SK-N-SH (cell line): ENCODE results near the gene NR2C1. TPM values are rescaled to one million over a fixed set of nuclear protein-coding genes. Genes with fewer than 3 reads are reported as not detected.

ENCODE experiments used
- CTCF ChIA-PET: fragments of 300-600, 350-600 bp; formaldehyde crosslinking; extraction: SDS; loops from one replicate; lab custom pipeline; 2021; lab: Yijun Ruan, JAX
- POLR2A ChIA-PET: fragments of 350-600 bp; sonication (Branson Sonifier 250); formaldehyde crosslinking; extraction: SDS; loops from one replicate; lab custom pipeline; 2020; ENCODE audit warnings: antibody characterized with exemption, inconsistent platforms; lab: Yijun Ruan, JAX
- DNase-seq: peaks from one replicate; pipeline ENCODE4 v3.0.0; 2012
- H2AFZ ChIP-seq: fragments of 200-600 bp; sonication (generic); 2 replicates; pipeline ENCODE4 v1.8.1; 2016; ENCODE audit warnings: antibody characterized with exemption, mild to moderate bottlenecking, low read depth
- H3F3A ChIP-seq: fragments of 200-600 bp; sonication (generic); replicated peaks from 2 replicates; pipeline ENCODE3; 2016; ENCODE audit warnings: antibody characterized with exemption, mild to moderate bottlenecking; ENCODE audit not compliant: insufficient read depth
- H3K27ac ChIP-seq, 2 experiments: fragments of 200-500 bp in 1 of 2; fragments of 200-600 bp in 1 of 2; sonication (Bioruptor generic) in 1 of 2; sonication (generic), shearing (Covaris generic) in 1 of 2; 2 replicates each; pipeline versions ENCODE4 v1.5.1 to v1.6.1; 2014 to 2016; ENCODE audit warnings: low read depth in 2 of 2, inconsistent platforms in 1 of 2, low read length in 1 of 2, mild to moderate bottlenecking in 1 of 2, mixed read lengths in 1 of 2
- H3K27me3 ChIP-seq: fragments of 200-600 bp; sonication (generic), shearing (Covaris generic); 2 replicates; pipeline ENCODE4 v1.6.1; 2016; ENCODE audit warnings: mixed run types; ENCODE audit not compliant: insufficient read depth
- H3K36me3 ChIP-seq, 2 experiments: fragments of 200-500 bp in 1 of 2; fragments of 200-600 bp in 1 of 2; sonication (Bioruptor generic) in 1 of 2; sonication (generic) in 1 of 2; replicated peaks in 1 of 2; 2 replicates each; pipeline versions ENCODE3 to v1.5.1; 2014 to 2016; ENCODE audit warnings: low read length in 1 of 2, mild to moderate bottlenecking in 1 of 2; ENCODE audit not compliant: insufficient read depth in 2 of 2, control insufficient read depth in 1 of 2
- H3K4me1 ChIP-seq, 2 experiments: fragments of 200-500 bp in 1 of 2; fragments of 200-600 bp in 1 of 2; sonication (Bioruptor generic) in 1 of 2; sonication (generic), shearing (Covaris generic) in 1 of 2; 2 replicates each; pipeline versions ENCODE4 v1.5.1 to v1.6.1; 2014 to 2016; ENCODE audit warnings: low read depth in 1 of 2, low read length in 1 of 2, mixed run types in 1 of 2; ENCODE audit not compliant: insufficient read depth in 2 of 2, control insufficient read depth in 1 of 2
- H3K4me2 ChIP-seq: fragments of 200-600 bp; sonication (generic), shearing (Covaris generic); 2 replicates; pipeline ENCODE4 v1.6.1; 2017; ENCODE audit warnings: mixed run types
- H3K4me3 ChIP-seq, 2 experiments: fragments of 200-500 bp in 1 of 2; fragments of 200-600 bp in 1 of 2; sonication (Bioruptor generic) in 1 of 2; sonication (generic), shearing (Covaris generic) in 1 of 2; 2 replicates each; pipeline versions ENCODE4 v1.5.1 to v1.8.1; 2014 to 2016; ENCODE audit warnings: low read depth in 2 of 2, inconsistent platforms in 1 of 2, low read length in 1 of 2, mild to moderate bottlenecking in 1 of 2, mixed read lengths in 1 of 2, moderate library complexity in 1 of 2
- H3K79me2 ChIP-seq: fragments of 200-600 bp; sonication (generic); 2 replicates; pipeline ENCODE4 v1.8.1; 2017; ENCODE audit warnings: mild to moderate bottlenecking; ENCODE audit not compliant: insufficient read depth
- H3K9ac ChIP-seq: fragments of 200-600 bp; sonication (generic); 2 replicates; pipeline ENCODE4 v1.6.1; 2017; ENCODE audit warnings: mixed run types
- H3K9me2 ChIP-seq: fragments of 200-600 bp; sonication (generic); 2 replicates; pipeline ENCODE4 v1.6.1; 2017; ENCODE audit warnings: mixed run types
- H3K9me3 ChIP-seq: fragments of 200-600 bp; sonication (generic); 2 replicates; pipeline ENCODE4 v1.6.1; 2017; ENCODE audit warnings: mixed run types, mild to moderate bottlenecking, moderate library complexity
- H4K20me1 ChIP-seq: fragments of 200-600 bp; sonication (generic); 2 replicates; pipeline ENCODE4 v1.6.1; 2017; ENCODE audit warnings: mild to moderate bottlenecking, mixed run types; ENCODE audit not compliant: insufficient read depth
- CHD2 ChIP-seq: fragments of 150-350 bp; IDR thresholded peaks from 2 replicates; pipeline ENCODE4 v1.6.1; 2018; ENCODE audit warnings: low read length; ENCODE audit not compliant: partially characterized antibody
- EZH2phosphoT487 ChIP-seq: fragments of 200-600 bp; sonication (generic); IDR thresholded peaks from 2 replicates; pipeline ENCODE4 v1.6.1; 2017; ENCODE audit warnings: low read depth, mixed run types, mild to moderate bottlenecking, antibody characterized with exemption, moderate library complexity, borderline replicate concordance
- FOSL2 ChIP-seq: IDR thresholded peaks from 2 replicates; pipeline ENCODE4 v1.4.0; 2012; ENCODE audit warnings: low read depth, mild to moderate bottlenecking, moderate library complexity, borderline replicate concordance
- FOXJ3 ChIP-seq: sonication (generic); formaldehyde crosslinking; IDR thresholded peaks from 2 replicates; pipeline ENCODE4 v1.5.1; 2020; ENCODE audit warnings: mild to moderate bottlenecking, missing genetic modification reagents
- GABPA ChIP-seq: IDR thresholded peaks from 2 replicates; pipeline ENCODE4 v1.4.0; 2012; ENCODE audit warnings: low read depth, mild to moderate bottlenecking
- MEF2A ChIP-seq: IDR thresholded peaks from 2 replicates; pipeline ENCODE4 v1.4.0; 2012; ENCODE audit warnings: low read depth, borderline replicate concordance
- MXI1 ChIP-seq: IDR thresholded peaks from 2 replicates; pipeline ENCODE4 v1.6.1; 2012; ENCODE audit warnings: mild to moderate bottlenecking, low read depth, low read length, improper control_type of control experiment
- NFIC ChIP-seq: IDR thresholded peaks from 2 replicates; pipeline ENCODE4 v1.4.0; 2012; ENCODE audit warnings: borderline replicate concordance
- NRF1 ChIP-seq: IDR thresholded peaks from 2 replicates; pipeline ENCODE4 v1.6.1; 2012; ENCODE audit warnings: low read depth, mild to moderate bottlenecking, low read length
- RCOR1 ChIP-seq: fragments of 150-350 bp; IDR thresholded peaks from 2 replicates; pipeline ENCODE4 v1.6.1; 2017; ENCODE audit warnings: antibody characterized with exemption, low read length
- RFX5 ChIP-seq: IDR thresholded peaks from 2 replicates; pipeline ENCODE4 v1.6.1; 2012; ENCODE audit warnings: mild to moderate bottlenecking, improper control_type of control experiment, low read length
- TAF1 ChIP-seq: IDR thresholded peaks from 2 replicates; pipeline ENCODE4 v1.6.1; 2012; ENCODE audit warnings: low read depth, mild to moderate bottlenecking, low read length, moderate library complexity, borderline replicate concordance
- WGBS: methylation state at CpG from one replicate; pipeline ENCODE4 v1.1.6; 2017; ENCODE audit warnings: low lambda C conversion rate; 5-methylcytosine and 5-hydroxymethylcytosine counted together
- polyA plus RNA-seq, 3 experiments: library from polyadenylated mRNA; depleted of rRNA; stranded (reverse); fragments of >200 nt; gene quantifications; 2 replicates each; pipeline ENCODE4 v1.2.3, GENCODE V29; 2012
- TF ChIP-seq, protein P1 (sequence below): fragments of 150-350 bp; IDR thresholded peaks from 2 replicates; pipeline ENCODE4 v1.6.1; 2017; ENCODE audit warnings: antibody characterized with exemption, low read length, low read depth, borderline replicate concordance
- TF ChIP-seq, protein P2 (sequence below): IDR thresholded peaks from 2 replicates; pipeline ENCODE4 v1.4.0; 2012; ENCODE audit warnings: low read depth, borderline replicate concordance
- TF ChIP-seq, protein P3 (sequence below): IDR thresholded peaks from 2 replicates; pipeline ENCODE4 v1.6.1; 2012; ENCODE audit warnings: mild to moderate bottlenecking, low read depth, low read length, moderate library complexity
- TF ChIP-seq, protein P4 (sequence below): fragments of 200-600 bp; sonication (generic); IDR thresholded peaks from 2 replicates; pipeline ENCODE4 v1.6.1; 2017; ENCODE audit warnings: antibody characterized with exemption, mild to moderate bottlenecking, moderate library complexity

Gene NR2C1
- polyA plus RNA-seq, 1 of the 3 experiments (the other 2 are of a cell fraction): 15.9 TPM

DNA sequence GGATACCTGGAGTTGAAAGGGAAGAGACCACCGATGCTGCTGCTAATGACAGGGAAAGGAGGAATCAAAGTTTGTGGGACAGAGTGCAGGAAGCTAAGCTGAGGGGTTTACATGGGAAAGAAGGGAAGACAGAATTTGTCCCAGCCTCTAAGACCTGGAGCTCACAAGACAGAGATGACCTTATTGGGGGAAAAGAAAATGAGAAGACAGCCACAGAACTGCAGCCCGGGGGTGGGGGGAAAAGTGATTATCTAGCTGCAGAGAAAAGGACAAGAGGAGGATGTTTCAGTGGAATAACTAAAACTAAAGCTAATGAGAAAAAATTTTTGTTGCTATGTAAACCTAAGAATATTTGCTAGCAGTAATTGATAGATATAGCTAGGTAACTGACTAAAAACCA, 100.6 kb downstream of the NR2C1 start:
- ChIA-PET POLR2A (interaction anchor here (0.7 kb wide), 1 partner anchor 1845 kb away, joined by 3 read pairs; no protein-coding TSS in a partner anchor), CTCF (interaction anchor here (1.2 kb wide), 2 partner anchors 363 to 427 kb away, joined by 3 to 4 read pairs; no protein-coding TSS in a partner anchor)
- no peak overlapping the region for H3K27ac ChIP-seq
- peaks cover 0 to 7% of the 10 kb centered on the region in 2 experiments for H3K36me3 ChIP-seq
- H3F3A ChIP-seq: no peaks in the 10 kb centered on the region
- no peak for TF ChIP-seq TAF1
- TF ChIP-seq, protein P1, sequence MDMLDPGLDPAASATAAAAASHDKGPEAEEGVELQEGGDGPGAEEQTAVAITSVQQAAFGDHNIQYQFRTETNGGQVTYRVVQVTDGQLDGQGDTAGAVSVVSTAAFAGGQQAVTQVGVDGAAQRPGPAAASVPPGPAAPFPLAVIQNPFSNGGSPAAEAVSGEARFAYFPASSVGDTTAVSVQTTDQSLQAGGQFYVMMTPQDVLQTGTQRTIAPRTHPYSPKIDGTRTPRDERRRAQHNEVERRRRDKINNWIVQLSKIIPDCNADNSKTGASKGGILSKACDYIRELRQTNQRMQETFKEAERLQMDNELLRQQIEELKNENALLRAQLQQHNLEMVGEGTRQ: no peak
- no peak for TF ChIP-seq MXI1
- TF ChIP-seq CHD2: no peak
- TF ChIP-seq, protein P2, sequence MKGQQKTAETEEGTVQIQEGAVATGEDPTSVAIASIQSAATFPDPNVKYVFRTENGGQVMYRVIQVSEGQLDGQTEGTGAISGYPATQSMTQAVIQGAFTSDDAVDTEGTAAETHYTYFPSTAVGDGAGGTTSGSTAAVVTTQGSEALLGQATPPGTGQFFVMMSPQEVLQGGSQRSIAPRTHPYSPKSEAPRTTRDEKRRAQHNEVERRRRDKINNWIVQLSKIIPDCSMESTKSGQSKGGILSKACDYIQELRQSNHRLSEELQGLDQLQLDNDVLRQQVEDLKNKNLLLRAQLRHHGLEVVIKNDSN: no peak
- TF ChIP-seq, protein P3, sequence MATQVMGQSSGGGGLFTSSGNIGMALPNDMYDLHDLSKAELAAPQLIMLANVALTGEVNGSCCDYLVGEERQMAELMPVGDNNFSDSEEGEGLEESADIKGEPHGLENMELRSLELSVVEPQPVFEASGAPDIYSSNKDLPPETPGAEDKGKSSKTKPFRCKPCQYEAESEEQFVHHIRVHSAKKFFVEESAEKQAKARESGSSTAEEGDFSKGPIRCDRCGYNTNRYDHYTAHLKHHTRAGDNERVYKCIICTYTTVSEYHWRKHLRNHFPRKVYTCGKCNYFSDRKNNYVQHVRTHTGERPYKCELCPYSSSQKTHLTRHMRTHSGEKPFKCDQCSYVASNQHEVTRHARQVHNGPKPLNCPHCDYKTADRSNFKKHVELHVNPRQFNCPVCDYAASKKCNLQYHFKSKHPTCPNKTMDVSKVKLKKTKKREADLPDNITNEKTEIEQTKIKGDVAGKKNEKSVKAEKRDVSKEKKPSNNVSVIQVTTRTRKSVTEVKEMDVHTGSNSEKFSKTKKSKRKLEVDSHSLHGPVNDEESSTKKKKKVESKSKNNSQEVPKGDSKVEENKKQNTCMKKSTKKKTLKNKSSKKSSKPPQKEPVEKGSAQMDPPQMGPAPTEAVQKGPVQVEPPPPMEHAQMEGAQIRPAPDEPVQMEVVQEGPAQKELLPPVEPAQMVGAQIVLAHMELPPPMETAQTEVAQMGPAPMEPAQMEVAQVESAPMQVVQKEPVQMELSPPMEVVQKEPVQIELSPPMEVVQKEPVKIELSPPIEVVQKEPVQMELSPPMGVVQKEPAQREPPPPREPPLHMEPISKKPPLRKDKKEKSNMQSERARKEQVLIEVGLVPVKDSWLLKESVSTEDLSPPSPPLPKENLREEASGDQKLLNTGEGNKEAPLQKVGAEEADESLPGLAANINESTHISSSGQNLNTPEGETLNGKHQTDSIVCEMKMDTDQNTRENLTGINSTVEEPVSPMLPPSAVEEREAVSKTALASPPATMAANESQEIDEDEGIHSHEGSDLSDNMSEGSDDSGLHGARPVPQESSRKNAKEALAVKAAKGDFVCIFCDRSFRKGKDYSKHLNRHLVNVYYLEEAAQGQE: no peak
- no peak for TF ChIP-seq FOSL2
- TF ChIP-seq GABPA: no peak
- TF ChIP-seq EZH2phosphoT487: no peak
- no peak for TF ChIP-seq MEF2A
- TF ChIP-seq, protein P4, sequence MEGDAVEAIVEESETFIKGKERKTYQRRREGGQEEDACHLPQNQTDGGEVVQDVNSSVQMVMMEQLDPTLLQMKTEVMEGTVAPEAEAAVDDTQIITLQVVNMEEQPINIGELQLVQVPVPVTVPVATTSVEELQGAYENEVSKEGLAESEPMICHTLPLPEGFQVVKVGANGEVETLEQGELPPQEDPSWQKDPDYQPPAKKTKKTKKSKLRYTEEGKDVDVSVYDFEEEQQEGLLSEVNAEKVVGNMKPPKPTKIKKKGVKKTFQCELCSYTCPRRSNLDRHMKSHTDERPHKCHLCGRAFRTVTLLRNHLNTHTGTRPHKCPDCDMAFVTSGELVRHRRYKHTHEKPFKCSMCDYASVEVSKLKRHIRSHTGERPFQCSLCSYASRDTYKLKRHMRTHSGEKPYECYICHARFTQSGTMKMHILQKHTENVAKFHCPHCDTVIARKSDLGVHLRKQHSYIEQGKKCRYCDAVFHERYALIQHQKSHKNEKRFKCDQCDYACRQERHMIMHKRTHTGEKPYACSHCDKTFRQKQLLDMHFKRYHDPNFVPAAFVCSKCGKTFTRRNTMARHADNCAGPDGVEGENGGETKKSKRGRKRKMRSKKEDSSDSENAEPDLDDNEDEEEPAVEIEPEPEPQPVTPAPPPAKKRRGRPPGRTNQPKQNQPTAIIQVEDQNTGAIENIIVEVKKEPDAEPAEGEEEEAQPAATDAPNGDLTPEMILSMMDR: no peak
- TF ChIP-seq NFIC: no peak
- TF ChIP-seq RFX5: no peak
- TF ChIP-seq FOXJ3 (CRISPR knock-in tag): no peak
- no peak for TF ChIP-seq NRF1
- TF ChIP-seq RCOR1: no peak
- WGBS: 89% methylated on average over 2 of the region's 2 CpGs
- no peaks in the 10 kb centered on the region for H3K9me3 ChIP-seq
- H3K79me2 ChIP-seq: no peaks in the 10 kb centered on the region
- H3K9me2 ChIP-seq: no peaks in the 10 kb centered on the region
- no peak overlapping the region for H3K4me2 ChIP-seq
- no peaks in the 10 kb centered on the region for H3K27me3 ChIP-seq
- H3K4me3 ChIP-seq: no peak overlapping the region
- no peak overlapping the region for H3K9ac ChIP-seq
- no peak for DNase-seq
- no peaks in the 10 kb centered on the region for H3K4me1 ChIP-seq
- H2AFZ ChIP-seq: no peak overlapping the region
- no peaks in the 10 kb centered on the region for H4K20me1 ChIP-seq
